Right forelimb (tissue), 1 donor: ENCODE results near the gene HOXB8.

Experiments
- DNase-seq: peaks from one replicate; pipeline ENCODE4 v3.0.0-alpha.2; 2018

The HOXB8 gene

DNA sequence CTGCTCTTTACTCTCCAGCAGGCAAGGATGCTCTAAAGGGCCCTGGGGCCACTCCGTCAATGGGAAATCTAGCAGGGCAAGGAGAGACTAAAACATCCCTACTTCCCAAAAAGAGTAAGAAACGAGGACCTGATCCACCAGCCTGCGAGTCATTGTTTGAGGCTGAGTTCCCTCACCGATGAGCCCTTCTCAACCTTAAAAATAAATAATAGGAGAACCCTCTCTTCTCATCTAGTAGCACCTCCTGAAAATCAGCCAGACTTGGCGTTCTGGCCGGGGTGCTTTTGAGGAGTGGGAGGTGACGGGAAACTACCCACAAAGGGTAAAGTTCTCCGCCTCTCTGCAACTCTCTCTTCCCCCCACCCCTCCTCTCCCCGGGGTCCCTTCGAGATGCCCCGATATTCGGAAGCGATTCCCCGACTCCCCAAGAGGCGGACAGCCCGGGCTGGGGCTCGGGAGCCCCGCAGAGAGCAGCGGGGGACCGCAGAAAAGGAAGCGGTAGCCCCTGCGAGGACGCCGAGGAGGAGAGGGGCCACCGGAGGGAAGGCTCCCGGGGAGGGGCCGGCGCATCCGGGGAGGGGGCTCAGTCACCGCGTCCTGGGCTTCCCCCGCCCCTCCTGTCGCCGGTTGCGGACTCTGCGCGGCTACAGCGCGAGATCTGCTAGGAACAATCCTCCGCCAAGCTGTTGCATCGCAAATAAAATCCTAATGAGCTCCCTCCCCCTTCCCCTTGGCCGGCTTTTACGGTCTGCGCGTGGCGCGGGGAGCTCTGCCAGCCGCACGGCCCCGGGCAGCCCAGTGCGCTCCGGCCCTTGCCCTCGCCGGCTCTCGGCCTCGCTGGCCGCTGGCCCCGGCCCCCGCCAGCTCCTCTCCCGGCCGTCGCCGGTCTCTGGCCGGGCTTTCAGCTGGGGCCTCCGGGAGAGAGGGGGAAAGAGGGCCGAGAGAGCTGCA lies 9.7 kb upstream of the HOXB8 start:
- no peak for DNase-seq

GRCh38 chr17:48624118-48624517 lies 9.0 kb upstream of the HOXB8 start:
- DNase-seq = no peak

GRCh38 chr17:48623583-48623982 lies 8.5 kb upstream of the HOXB8 start:
- no peak for DNase-seq

GRCh38 chr17:48622857-48623256 lies 7.8 kb upstream of the HOXB8 start:
- no peak for DNase-seq

- no peak for DNase-seq
These were observed 6.6 kb upstream of the HOXB8 start for GRCh38 chr17:48621410-48622392.

DNA sequence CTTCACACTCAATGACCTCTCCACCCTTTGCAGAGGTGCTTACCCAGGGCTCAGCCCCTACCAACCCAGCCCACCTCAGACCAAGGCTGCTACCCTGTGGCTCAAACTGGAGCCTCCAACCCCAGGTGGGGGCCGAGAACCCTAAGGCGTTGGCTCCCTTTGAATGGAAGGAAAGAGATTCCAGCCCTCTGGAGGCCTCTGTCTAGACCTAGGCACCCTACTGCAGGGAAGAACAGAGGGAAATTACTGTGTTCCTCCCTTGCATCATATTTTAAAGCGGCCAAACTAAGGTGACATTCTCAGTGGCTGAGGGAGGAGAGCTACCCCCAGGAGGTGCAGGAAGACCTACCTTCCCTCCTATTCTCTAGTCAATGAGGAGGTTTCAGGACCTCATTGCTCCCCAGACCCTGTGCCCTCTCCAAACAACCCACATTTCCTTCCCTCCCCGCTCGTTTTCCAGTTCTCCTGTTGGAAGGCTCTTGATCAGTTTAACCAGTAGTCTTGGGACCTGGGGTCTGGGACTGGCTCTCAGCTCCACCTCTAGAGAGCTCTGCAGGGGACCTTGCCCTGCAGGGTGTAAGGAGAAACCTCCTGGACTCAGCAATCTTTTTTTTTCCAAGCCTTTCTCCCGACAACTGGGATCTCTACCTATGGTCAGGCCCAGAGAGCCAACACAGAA lies 5.5 kb upstream of the HOXB8 start:
- no peak for DNase-seq

- no peak for DNase-seq
These were observed 4.8 kb upstream of the HOXB8 start for GRCh38 chr17:48619826-48620449.

DNA sequence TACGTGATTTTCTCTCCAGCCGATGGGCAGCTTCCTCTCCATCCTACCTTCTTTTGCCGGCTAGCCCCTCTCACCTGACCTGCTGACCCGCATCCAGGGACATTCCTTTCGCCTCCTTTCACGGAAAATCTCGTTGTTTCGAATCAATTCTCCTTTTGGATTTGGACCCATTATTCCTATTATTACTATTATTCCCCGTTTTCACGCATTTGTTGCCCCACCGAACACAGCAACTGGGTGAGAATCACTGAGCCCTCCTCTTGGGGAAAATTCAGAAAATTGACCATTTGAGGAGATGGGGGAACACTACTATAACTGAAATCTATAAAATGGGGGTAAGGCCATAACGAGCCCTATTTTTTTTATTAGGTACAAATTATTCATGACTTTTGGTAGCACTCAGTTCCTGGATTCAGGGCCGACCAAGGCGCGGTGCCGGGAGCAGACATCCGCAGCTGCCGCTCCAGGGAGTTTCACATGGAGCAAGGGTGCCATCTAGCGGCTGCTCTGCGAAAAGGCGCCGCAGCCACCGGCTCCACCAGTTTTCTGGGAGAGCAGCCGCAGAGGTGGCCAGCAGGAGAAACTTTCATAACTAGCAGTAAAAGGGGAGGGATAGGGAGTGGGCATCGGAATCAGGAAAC lies 3.3 kb upstream of the HOXB8 start:
- DNase-seq = peak; percentile 92

- DNase-seq = no peak
These were observed 2.6 kb upstream of the HOXB8 start for GRCh38 chr17:48617471-48618255.

- no peak for DNase-seq
These were observed 1.8 kb upstream of the HOXB8 start for GRCh38 chr17:48616717-48617470.

DNA sequence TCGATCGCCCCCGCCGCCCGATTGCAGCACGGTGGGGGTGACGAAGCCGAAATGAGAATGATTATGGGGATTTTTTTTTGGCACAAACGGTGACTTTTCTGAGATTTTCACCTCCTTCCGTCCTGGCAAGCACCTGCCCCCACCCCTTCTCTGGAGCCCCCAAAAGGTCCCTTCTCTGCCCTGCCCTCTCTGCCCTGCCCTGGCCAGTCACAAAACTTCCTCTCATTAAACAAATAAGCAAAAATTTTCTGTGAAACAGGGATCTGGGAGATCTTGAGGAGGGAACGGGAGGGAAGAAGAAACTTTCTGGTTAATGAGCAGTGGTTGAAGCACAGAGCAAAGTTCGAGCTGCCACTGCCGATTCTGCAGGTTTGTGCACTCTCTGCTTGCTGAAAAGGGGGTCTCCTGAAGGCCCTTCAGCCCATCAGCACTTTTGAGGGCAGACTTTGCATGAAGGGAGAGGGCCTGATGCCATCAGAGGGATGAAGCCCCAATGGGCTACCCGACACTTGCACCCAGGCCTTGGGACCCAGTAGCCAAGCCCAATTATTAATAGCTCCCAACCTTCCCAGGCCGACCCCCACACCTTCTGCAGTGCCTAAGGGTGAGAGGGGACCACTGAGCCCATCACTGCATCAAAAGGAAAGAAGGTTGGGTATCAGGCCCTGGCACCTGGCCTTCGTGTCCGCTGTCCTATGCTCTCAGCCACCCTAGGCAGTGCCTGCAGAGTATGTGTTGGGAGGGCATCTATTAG lies 1.0 kb upstream of the HOXB8 start:
- no peak for DNase-seq

DNA sequence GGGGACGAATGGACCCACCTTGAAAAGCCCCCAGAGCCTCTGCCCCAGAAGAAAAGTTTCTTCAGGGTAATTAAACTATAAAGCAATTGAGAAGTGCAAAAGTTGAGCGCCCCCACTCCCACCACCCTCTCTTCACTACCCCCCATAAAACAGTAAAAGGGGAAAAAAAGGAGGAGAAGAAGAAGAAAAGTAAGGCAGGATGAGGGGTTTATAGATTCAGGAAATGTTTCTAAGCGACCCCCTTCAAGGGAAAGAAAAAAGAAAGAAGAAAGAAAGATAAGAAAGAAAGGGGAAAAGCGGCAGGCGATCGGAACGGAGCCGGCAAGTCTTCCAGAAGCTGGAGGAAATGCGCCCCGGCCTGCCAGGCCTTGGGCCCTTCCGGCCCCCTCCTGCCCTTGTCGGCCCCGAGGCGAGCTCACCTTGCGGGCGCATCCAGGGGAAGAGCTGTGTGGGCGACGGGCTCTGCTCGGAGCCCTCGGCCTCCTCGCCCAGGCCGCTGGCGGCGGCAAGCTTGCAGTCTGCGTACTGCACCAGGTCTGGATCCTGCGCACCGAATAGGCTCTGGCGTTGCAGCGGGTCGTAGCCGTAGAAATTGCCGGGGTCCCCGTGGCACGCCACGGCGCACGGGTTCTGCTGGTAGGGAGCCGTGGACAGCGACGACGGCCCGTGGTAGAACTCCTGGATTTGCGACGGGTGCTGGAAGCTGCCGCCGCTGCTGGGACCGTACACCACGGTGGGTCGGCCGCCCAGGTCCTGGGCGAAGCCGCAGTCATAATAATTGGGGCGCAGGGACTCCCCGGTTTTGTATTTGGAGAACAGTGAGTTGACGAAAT lies 1.0 kb downstream of the HOXB8 start:
- no peak for DNase-seq

DNA sequence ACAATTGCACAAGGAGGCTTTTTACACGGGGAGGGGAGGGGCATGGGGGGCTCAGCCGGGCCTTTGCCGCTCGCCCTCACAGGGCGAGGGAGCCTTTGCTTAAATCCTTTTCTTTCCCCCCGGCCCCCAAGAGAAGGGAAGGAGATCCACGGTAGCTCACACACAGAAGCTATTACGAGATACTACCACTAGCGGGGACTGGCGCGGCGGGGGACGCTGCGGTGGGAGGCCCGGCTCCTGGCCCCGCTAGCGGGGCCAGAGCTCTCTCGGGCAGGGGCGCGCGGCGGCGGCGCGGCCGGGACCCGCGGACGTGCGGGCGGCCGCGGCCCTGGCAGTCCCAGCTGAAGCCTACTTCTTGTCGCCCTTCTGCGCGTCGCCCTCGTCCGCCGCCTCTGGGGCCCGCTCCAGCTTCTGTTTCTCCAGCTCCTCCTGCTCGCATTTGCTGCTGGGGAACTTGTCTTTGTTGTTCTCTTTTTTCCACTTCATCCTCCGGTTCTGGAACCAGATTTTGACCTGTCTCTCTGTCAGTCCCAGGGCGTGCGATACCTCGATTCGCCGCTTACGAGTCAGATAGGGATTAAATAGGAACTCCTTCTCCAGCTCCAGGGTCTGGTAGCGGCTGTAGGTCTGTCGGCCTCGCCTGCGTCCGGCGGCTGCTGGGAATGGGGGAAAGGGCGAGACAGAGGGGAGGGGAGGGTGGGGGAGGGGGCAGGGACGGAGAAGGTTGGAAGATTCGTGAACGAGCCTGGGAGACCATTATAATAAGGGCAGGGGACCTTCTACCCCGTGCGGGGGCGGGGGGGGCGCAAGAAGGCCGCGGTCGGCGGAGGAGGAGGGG lies 2.0 kb downstream of the HOXB8 start:
- no peak for DNase-seq

DNA sequence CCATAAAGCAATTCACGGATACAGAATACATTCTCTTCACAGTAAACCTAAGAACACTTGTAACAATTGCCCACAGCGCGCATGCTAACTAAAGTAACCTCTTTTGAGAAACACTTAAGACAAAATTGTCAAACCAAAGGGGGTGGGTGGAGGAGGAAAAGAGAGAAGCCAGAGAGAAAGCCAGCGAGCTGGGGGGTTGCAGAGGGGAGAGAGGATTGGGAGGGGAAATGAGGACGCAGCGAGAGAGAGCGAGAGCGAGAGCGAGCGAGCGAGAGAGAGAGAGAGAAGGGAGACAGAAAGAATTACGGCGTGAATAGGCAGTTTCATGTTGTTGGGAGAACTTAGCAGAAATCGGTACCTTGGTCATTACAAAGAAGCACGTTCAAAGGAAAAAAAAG lies 2.6 kb downstream of the HOXB8 start:
- DNase-seq = no peak

- no peak for DNase-seq
These were observed 3.2 kb downstream of the HOXB8 start for GRCh38 chr17:48611681-48612455.

- DNase-seq = no peak
These were observed 3.9 kb downstream of the HOXB8 start for GRCh38 chr17:48611213-48611612.
